Mucosa of stomach (tissue), 1 donor: Measurements from ENCODE around the gene PNLIPRP1.

ENCODE experiments used
- H3K27me3 ChIP-seq: one replicate; pipeline ENCODE4 v1.7.0; 2013; ENCODE audit warnings: mild to moderate bottlenecking, low read length; ENCODE audit not compliant: control insufficient read depth, insufficient read depth
- H3K36me3 ChIP-seq: one replicate; pipeline ENCODE4 v1.7.0; 2013; ENCODE audit warnings: low read length; ENCODE audit not compliant: control insufficient read depth, insufficient read depth
- H3K4me1 ChIP-seq: one replicate; pipeline ENCODE4 v1.7.0; 2013; ENCODE audit warnings: mild to moderate bottlenecking, low read length; ENCODE audit not compliant: control insufficient read depth, insufficient read depth
- H3K4me3 ChIP-seq: one replicate; pipeline ENCODE4 v1.7.0; 2013; ENCODE audit warnings: low read length
- H3K9ac ChIP-seq: one replicate; pipeline ENCODE4 v1.7.0; 2013; ENCODE audit warnings: mild to moderate bottlenecking, low read length, moderate library complexity
- H3K9me3 ChIP-seq: one replicate; pipeline ENCODE4 v1.7.0; 2013; ENCODE audit warnings: mild to moderate bottlenecking, low read length, moderate library complexity; ENCODE audit not compliant: control insufficient read depth
- donor health status: Pancreatic carcinoma.

The PNLIPRP1 gene

DNA sequence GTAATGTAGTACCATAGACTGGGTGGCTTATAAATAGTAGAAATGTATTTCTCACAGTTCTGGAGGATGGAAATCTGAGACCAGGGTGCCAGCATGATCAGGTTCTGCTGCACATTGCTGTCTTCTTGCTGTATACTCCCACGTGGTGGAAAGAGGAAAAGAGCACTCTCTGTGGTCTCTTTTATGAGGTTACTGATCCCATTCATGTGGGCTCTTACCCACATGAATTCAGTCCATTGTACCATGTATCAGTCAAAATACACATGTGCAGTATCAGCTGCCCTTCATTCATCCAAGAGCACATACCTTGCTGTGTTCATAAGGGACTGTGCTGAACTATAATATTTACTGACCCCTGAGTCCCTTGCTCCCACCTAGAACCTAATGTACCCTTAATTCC lies 47.1 kb downstream of the PNLIPRP1 start:
- no peaks in the 10 kb centered on the region for H3K9me3 ChIP-seq
- no peaks in the 10 kb centered on the region for H3K36me3 ChIP-seq
- no peaks in the 10 kb centered on the region for H3K4me1 ChIP-seq
- no peak overlapping the region for H3K9ac ChIP-seq
- no peaks in the 10 kb centered on the region for H3K27me3 ChIP-seq
- no peak overlapping the region for H3K4me3 ChIP-seq

DNA sequence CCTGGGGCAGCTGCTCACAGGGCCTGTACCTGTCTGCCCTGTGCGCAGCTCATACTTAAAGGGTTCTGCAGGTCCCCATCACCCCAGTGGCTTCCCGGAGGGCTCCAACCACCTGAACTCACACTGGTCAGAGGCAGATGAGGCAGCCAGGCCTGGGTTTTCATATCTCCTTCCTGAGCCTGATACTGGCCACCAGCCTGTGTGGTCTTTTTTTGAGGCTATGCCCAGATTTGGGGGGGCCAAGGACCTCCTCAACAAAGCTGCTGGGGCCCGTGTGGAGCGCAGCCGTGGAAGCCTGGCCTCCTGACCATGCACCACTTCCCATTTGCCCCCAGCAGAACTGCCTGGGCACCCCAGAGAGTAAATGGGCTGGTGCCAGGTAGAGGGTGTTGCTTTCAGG lies 55.7 kb downstream of the PNLIPRP1 start:
- Histone ChIP-seq H3K27me3 (no peaks in the 10 kb centered on the region), H3K4me1 (no peaks in the 10 kb centered on the region), H3K9ac (no peak overlapping the region), H3K9me3 (no peaks in the 10 kb centered on the region), H3K4me3 (no peak overlapping the region), H3K36me3 (no peaks in the 10 kb centered on the region)

DNA sequence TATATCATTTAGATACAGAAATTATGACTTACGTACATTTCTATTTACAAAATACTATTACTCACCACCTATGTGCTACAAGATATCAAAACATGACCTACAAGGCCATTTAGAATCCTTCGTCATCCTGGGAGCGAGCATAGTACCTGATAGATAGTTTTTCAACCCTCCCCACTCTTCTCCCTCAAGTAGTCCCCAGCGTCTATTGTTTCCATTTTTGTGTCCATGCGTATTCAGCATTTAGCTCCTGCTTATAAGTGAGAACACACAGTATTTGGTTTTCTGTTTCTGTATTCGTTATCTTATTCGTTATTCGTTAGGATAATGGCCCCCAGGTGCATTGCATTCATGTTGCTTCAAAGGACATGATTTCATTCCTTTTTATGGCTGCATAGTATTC lies 58.1 kb downstream of the PNLIPRP1 start:
- H3K9ac ChIP-seq = no peak overlapping the region
- no peaks in the 10 kb centered on the region for H3K9me3 ChIP-seq
- no peak overlapping the region for H3K4me3 ChIP-seq
- H3K4me1 ChIP-seq = no peaks in the 10 kb centered on the region
- H3K36me3 ChIP-seq = no peaks in the 10 kb centered on the region
- no peaks in the 10 kb centered on the region for H3K27me3 ChIP-seq

DNA sequence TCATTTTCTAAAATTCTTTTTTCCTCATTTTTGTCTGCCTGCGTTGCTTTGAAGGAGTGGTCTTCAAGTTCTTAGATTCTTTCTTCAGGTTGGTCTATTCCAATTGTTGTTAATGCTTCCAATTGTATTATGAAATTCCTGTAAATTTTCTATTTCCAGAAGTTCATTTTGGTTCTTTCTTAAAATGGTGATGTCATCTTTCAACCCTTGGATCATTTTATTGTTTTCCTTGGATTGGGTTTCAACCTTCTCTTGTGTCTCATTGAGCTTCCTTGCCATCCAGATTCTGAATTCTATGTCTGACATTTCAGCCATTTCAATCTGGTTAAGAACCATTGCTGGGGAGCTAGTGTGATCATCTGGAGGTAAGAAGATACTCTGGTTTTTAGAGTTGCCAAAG lies 63.1 kb downstream of the PNLIPRP1 start:
- H3K9me3 ChIP-seq = no peaks in the 10 kb centered on the region
- peaks cover 3% of the 10 kb centered on the region for H3K27me3 ChIP-seq
- no peaks in the 10 kb centered on the region for H3K4me1 ChIP-seq

DNA sequence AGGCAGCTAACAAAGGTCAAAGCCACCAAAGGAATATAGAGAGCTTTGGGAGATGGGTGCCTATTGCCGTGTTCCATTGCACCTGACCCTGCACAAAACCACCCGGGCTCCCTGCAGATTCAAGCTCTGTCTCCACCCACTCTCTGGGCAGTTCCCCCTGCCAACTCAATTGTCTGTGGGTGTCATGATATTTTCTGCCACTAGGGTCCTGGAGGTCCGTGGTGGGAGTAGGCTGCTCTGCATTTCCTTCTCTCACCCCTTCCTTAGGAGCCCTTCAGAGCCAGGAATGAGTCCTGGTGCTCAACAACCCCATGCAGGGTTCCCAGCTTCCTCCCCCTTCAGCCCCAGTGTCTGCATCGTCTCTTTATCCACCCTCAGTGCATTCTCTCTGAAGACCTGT lies 64.1 kb downstream of the PNLIPRP1 start:
- H3K27me3 ChIP-seq = peaks cover 3% of the 10 kb centered on the region
- no peaks in the 10 kb centered on the region for H3K36me3 ChIP-seq
- H3K9ac ChIP-seq = no peak overlapping the region
- no peak overlapping the region for H3K4me3 ChIP-seq
- H3K4me1 ChIP-seq = no peaks in the 10 kb centered on the region
- H3K9me3 ChIP-seq = no peaks in the 10 kb centered on the region

More for the DNA sequence above, 63.1 kb downstream of the PNLIPRP1 start:
- Histone ChIP-seq H3K4me3 (no peak overlapping the region), H3K36me3 (no peaks in the 10 kb centered on the region), H3K9ac (no peak overlapping the region)

DNA sequence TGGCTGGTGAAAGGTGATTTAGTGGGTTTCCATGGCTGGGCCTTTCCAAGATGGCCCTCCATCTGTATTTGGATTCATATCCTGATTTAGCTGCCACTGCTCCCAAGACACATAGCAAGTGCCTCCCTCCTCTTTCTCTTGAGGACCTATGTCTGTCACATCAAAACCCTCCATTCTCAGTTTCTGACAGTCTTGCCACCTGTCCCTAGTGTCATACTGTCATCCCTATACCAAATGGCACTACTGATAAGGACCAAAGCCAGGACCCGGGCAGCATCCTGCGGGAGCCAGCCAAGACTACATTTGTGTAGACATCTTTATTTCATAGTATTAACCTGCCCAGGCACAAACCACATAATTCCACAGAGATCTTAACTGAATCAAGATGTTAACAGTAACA lies 64.8 kb downstream of the PNLIPRP1 start:
- no peaks in the 10 kb centered on the region for H3K36me3 ChIP-seq
- H3K4me3 ChIP-seq = no peak overlapping the region
- no peaks in the 10 kb centered on the region for H3K4me1 ChIP-seq
- H3K9me3 ChIP-seq = no peaks in the 10 kb centered on the region
- no peak overlapping the region for H3K9ac ChIP-seq
- H3K27me3 ChIP-seq = peaks cover 3% of the 10 kb centered on the region

DNA sequence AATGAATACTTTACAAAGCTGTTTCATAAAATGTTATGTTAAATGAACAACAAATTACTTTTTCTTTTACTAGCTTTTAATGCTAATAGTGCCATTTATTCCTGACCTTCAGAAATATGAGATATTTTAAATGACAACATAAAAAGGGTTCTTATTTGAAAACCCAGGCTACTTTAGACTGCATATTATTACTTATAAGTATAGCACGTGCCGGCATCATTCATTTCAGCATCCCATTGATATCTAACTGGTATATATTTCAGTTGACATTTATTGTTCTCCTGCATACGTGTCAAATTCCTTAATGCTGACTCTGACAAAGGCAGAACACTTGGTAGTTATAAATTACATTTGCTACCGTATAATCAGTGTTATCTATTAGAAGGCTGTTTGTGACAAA lies 65.3 kb downstream of the PNLIPRP1 start:
- no peak overlapping the region for H3K9ac ChIP-seq
- H3K9me3 ChIP-seq = no peaks in the 10 kb centered on the region
- H3K27me3 ChIP-seq = peaks cover 3% of the 10 kb centered on the region
- H3K36me3 ChIP-seq = no peaks in the 10 kb centered on the region
- no peaks in the 10 kb centered on the region for H3K4me1 ChIP-seq
- H3K4me3 ChIP-seq = no peak overlapping the region

DNA sequence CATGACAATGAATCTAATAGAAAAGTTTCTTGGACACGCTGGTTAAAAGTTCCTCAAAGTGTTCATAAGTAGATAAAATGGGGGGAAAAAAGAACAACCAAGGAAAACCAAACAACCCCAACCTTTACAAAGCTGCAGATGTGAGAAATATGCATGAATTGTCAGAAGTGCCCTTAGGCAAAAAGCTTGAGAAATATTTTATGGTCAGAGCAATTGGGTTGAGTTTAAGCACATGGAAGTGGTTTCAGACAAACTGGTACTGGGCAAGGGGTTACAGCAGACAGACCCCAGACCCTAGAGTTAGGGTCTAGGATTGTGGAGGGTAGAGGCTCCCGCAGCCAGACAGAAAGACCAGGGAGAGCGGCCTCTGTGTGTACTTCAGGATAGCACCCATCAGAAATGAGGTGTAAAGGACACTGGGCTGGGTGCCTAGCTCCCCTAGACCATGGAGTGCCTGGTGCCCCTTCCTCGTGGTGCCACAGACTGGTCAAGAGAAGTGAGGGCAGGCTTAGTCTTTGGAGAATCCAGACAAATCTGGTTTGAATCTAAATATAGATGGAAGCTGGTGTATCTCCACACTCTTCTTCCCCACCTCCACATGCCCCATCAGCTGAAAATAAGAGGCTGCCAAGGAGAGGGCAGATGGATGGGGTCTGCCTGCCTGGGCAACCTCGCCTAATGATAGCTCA lies 67.2 kb downstream of the PNLIPRP1 start:
- Histone ChIP-seq H3K27me3 (peaks cover 3% of the 10 kb centered on the region), H3K4me3 (no peak overlapping the region), H3K4me1 (no peaks in the 10 kb centered on the region), H3K9me3 (no peaks in the 10 kb centered on the region), H3K9ac (no peak overlapping the region), H3K36me3 (no peaks in the 10 kb centered on the region)
